Endothelial cell of hepatic sinusoid (primary cell): ENCODE measurements around the gene CTDSP1.

Experiments used
- in situ Hi-C: cut with HindIII; loops from 2 replicates; pipeline ENCODE4 v1.10.0; 2017; ENCODE audit warnings: low sequenced_read_pairs

Gene CTDSP1

GRCh38 chr2:218452079-218452478, 52.4 kb downstream of the CTDSP1 start:
- in situ Hi-C loops, result no loop called here
